KMS-11 (cell line): Measurements from ENCODE around the gene PLSCR4.

Experiments
- H2AFZ ChIP-seq: fragments of 200-600 bp; sonication (generic); 2 replicates; pipeline ENCODE4 v1.6.1; 2016; ENCODE audit warnings: antibody characterized with exemption, mixed run types, low read depth
- H3K27ac ChIP-seq: fragments of 200-600 bp; sonication (generic); 2 replicates; pipeline ENCODE4 v1.6.1; 2016; ENCODE audit warnings: mild to moderate bottlenecking, mixed run types
- H3K27me3 ChIP-seq: fragments of 200-600 bp; sonication (generic); 2 replicates; pipeline ENCODE4 v1.6.1; 2017; ENCODE audit warnings: mild to moderate bottlenecking, low read depth, mixed run types, moderate library complexity; ENCODE audit not compliant: insufficient read depth
- H3K36me3 ChIP-seq: fragments of 200-600 bp; sonication (generic); 2 replicates; pipeline ENCODE4 v1.6.1; 2017; ENCODE audit warnings: mild to moderate bottlenecking, mixed run types; ENCODE audit not compliant: insufficient read depth
- H3K4me1 ChIP-seq: fragments of 200-600 bp; sonication (generic); 2 replicates; pipeline ENCODE4 v1.6.1; 2016; ENCODE audit warnings: mild to moderate bottlenecking, low read depth, mixed run types; ENCODE audit not compliant: poor library complexity, severe bottlenecking
- H3K4me2 ChIP-seq: fragments of 200-600 bp; sonication (generic); 2 replicates; pipeline ENCODE4 v1.7.0; 2016; ENCODE audit warnings: mild to moderate bottlenecking, mixed run types
- H3K4me3 ChIP-seq: fragments of 200-600 bp; sonication (generic); IDR thresholded peaks from 2 replicates; pipeline ENCODE4 v1.6.1; 2017; ENCODE audit warnings: low read depth, low read length, mixed read lengths; ENCODE audit not compliant: insufficient read depth
- H3K79me2 ChIP-seq: fragments of 200-600 bp; sonication (generic); 2 replicates; pipeline ENCODE4 v1.6.1; 2016; ENCODE audit warnings: low read depth, mixed run types; ENCODE audit not compliant: insufficient read depth
- H3K9ac ChIP-seq: fragments of 200-600 bp; sonication (generic); 2 replicates; pipeline ENCODE4 v1.6.1; 2016; ENCODE audit warnings: mild to moderate bottlenecking, mixed run types
- H4K20me1 ChIP-seq: fragments of 200-600 bp; sonication (generic); 2 replicates; pipeline ENCODE4 v1.6.1; 2016; ENCODE audit warnings: mild to moderate bottlenecking, mixed run types; ENCODE audit not compliant: insufficient read depth
- TF ChIP-seq, protein P1 (sequence below): fragments of 200-600 bp; sonication (generic); conservative IDR thresholded peaks from 2 replicates; pipeline ENCODE4 v1.6.1; 2017; ENCODE audit warnings: low read depth, mild to moderate bottlenecking, antibody characterized with exemption, low read length, moderate library complexity, mixed read lengths

PLSCR4 gene

GRCh38 chr3:146209371-146209770 lies 41.5 kb downstream of the PLSCR4 start:
- H3K36me3 ChIP-seq: no peaks in the 10 kb centered on the region
- no peak overlapping the region for H2AFZ ChIP-seq
- no peaks in the 10 kb centered on the region for H3K79me2 ChIP-seq
- H3K27me3 ChIP-seq: no peaks in the 10 kb centered on the region
- no peak overlapping the region for H3K4me2 ChIP-seq
- no peak overlapping the region for H3K9ac ChIP-seq
- no peaks in the 10 kb centered on the region for H4K20me1 ChIP-seq
- no peak overlapping the region for H3K27ac ChIP-seq
- H3K4me3 ChIP-seq: no peak overlapping the region
- H3K4me1 ChIP-seq: no peaks in the 10 kb centered on the region
- TF ChIP-seq, protein P1, sequence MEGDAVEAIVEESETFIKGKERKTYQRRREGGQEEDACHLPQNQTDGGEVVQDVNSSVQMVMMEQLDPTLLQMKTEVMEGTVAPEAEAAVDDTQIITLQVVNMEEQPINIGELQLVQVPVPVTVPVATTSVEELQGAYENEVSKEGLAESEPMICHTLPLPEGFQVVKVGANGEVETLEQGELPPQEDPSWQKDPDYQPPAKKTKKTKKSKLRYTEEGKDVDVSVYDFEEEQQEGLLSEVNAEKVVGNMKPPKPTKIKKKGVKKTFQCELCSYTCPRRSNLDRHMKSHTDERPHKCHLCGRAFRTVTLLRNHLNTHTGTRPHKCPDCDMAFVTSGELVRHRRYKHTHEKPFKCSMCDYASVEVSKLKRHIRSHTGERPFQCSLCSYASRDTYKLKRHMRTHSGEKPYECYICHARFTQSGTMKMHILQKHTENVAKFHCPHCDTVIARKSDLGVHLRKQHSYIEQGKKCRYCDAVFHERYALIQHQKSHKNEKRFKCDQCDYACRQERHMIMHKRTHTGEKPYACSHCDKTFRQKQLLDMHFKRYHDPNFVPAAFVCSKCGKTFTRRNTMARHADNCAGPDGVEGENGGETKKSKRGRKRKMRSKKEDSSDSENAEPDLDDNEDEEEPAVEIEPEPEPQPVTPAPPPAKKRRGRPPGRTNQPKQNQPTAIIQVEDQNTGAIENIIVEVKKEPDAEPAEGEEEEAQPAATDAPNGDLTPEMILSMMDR: no peak

- no peaks in the 10 kb centered on the region for H3K79me2 ChIP-seq
- H3K4me3 ChIP-seq: no peak overlapping the region
- H4K20me1 ChIP-seq: no peaks in the 10 kb centered on the region
- TF ChIP-seq, protein P1: no peak
- H3K4me2 ChIP-seq: no peak overlapping the region
- no peak overlapping the region for H2AFZ ChIP-seq
- H3K4me1 ChIP-seq: no peaks in the 10 kb centered on the region
- H3K27me3 ChIP-seq: no peaks in the 10 kb centered on the region
- no peak overlapping the region for H3K9ac ChIP-seq
- no peaks in the 10 kb centered on the region for H3K36me3 ChIP-seq
- no peak overlapping the region for H3K27ac ChIP-seq
Observed at GRCh38 chr3:146203776-146204175, 47.1 kb downstream of the PLSCR4 start.

DNA sequence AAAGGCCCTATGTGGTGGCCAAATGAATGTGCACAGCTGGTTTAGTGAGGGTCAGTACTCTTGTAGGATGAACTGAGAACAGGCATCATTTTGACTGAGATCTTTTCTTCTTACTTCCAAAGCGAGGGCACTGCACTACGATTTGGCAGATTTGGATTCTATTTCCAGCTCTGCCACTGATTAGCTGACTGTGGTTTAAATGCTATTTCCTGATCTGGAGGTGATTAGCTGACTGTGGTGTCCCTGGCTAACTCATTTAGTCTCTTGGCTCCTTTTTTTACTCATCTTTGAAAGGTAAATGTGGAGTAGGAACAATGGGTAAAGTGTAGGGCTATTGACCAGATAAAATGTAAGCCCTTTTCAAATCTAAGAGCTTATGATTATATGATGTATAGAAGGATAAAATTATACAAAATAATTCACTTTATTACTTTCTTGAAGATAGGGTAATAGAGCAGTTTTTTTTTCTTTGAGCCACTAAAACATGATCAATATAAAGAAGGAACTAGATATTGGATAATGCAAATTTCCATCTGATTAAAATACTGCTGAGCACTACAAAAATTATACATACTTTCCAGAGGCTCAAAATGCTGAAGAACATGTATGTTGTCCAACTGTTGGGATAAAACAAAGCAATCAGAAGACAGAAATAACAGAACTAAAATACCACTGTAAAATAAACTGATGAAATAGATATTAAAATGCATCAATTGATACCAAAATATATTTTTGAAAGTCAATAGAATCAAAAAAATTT lies 50.3 kb downstream of the PLSCR4 start:
- Histone ChIP-seq H3K36me3 (no peaks in the 10 kb centered on the region), H2AFZ (no peak overlapping the region), H3K4me1 (no peaks in the 10 kb centered on the region), H3K4me2 (no peak overlapping the region), H3K27me3 (no peaks in the 10 kb centered on the region), H3K27ac (no peak overlapping the region), H4K20me1 (no peaks in the 10 kb centered on the region), H3K79me2 (no peaks in the 10 kb centered on the region), H3K4me3 (no peak overlapping the region), H3K9ac (no peak overlapping the region)
- TF ChIP-seq, protein P1: no peak

DNA sequence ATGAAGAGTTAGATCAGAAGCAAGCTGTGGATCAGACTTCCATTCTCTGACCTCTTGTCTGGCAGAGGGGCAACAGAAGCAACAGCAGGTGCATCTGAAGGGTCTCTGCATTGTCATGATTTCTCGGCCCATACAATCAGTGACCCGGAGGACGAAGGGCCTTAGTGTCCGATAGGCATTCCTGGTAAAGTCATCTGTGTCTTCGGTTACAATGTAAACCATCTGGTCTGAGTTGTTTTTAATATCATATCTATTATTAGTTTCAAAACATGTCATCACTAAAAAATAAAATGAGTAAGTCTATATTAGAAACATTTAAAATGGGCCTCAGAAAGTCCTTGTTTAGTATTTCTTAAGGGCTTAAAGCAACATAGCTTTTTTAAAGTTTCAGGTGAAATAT lies 51.1 kb downstream of the PLSCR4 start:
- Histone ChIP-seq H3K4me1 (no peaks in the 10 kb centered on the region), H2AFZ (no peak overlapping the region), H3K79me2 (no peaks in the 10 kb centered on the region), H3K4me2 (no peak overlapping the region), H3K4me3 (no peak overlapping the region), H3K27ac (no peak overlapping the region), H3K36me3 (no peaks in the 10 kb centered on the region), H3K27me3 (no peaks in the 10 kb centered on the region), H3K9ac (no peak overlapping the region), H4K20me1 (no peaks in the 10 kb centered on the region)
- TF ChIP-seq, protein P1: no peak
